H9 (cell line): Measurements from ENCODE around the gene ROBO2. TPM values are rescaled to one million over a fixed set of nuclear protein-coding genes. Genes with fewer than 3 reads are reported as not detected.

Experiments used
- DNase-seq: peaks from one replicate; pipeline ENCODE4 v3.0.0-alpha.2; 2017
- H2AFZ ChIP-seq: one replicate; pipeline ENCODE4 v1.6.1; 2013; ENCODE audit warnings: mild to moderate bottlenecking, low read length, control low read depth, moderate library complexity
- H2AK5ac ChIP-seq: 2 replicates; pipeline ENCODE4 v1.6.1; 2013; ENCODE audit warnings: low read length, control low read depth, mixed read lengths; ENCODE audit not compliant: insufficient read length
- H2BK120ac ChIP-seq: one replicate; pipeline ENCODE4 v1.6.1; 2013; ENCODE audit warnings: low read depth, mild to moderate bottlenecking, low read length, control low read depth, inconsistent platforms; ENCODE audit not compliant: poor library complexity, severe bottlenecking
- H2BK12ac ChIP-seq: 2 replicates; pipeline ENCODE4 v1.6.1; 2013; ENCODE audit warnings: low read length, control low read depth, mixed read lengths, low read depth; ENCODE audit not compliant: insufficient read length
- H2BK15ac ChIP-seq: 2 replicates; pipeline ENCODE4 v1.6.1; 2013; ENCODE audit warnings: low read depth, low read length, control low read depth
- H2BK20ac ChIP-seq: one replicate; pipeline ENCODE4 v1.6.1; 2013; ENCODE audit warnings: low read depth, mild to moderate bottlenecking, low read length, control low read depth, inconsistent platforms; ENCODE audit not compliant: poor library complexity, severe bottlenecking
- H2BK5ac ChIP-seq: 2 replicates; pipeline ENCODE4 v1.6.1; 2013; ENCODE audit warnings: low read length, control low read depth, mixed read lengths; ENCODE audit not compliant: insufficient read length
- H3K14ac ChIP-seq: 2 replicates; pipeline ENCODE4 v1.6.1; 2013; ENCODE audit warnings: low read length, control low read depth; ENCODE audit not compliant: insufficient read depth
- H3K18ac ChIP-seq: 2 replicates; pipeline ENCODE4 v1.6.1; 2013; ENCODE audit warnings: low read depth, mild to moderate bottlenecking, mixed read lengths, low read length, control low read depth; ENCODE audit not compliant: insufficient read length
- H3K23ac ChIP-seq: 2 replicates; pipeline ENCODE4 v1.6.1; 2013; ENCODE audit warnings: low read length, control low read depth, mixed read lengths, low read depth; ENCODE audit not compliant: insufficient read length
- H3K23me2 ChIP-seq: 2 replicates; pipeline ENCODE4 v1.6.1; 2013; ENCODE audit warnings: low read depth, mild to moderate bottlenecking, mixed read lengths, low read length, control low read depth; ENCODE audit not compliant: insufficient read length, poor library complexity, severe bottlenecking
- H3K27ac ChIP-seq: 2 replicates; pipeline ENCODE4 v1.5.1; 2013; ENCODE audit warnings: low read length, control low read depth, mixed read lengths, low read depth; ENCODE audit not compliant: insufficient read length
- H3K27me3 ChIP-seq: 2 replicates; pipeline ENCODE4 v1.6.1; 2013; ENCODE audit warnings: low read length, control low read depth, inconsistent platforms; ENCODE audit not compliant: insufficient read depth
- H3K4ac ChIP-seq: 2 replicates; pipeline ENCODE4 v1.6.1; 2013; ENCODE audit warnings: low read depth, mild to moderate bottlenecking, control low read depth, inconsistent platforms, low read length, moderate library complexity
- H3K4me1 ChIP-seq: 2 replicates; pipeline ENCODE4 v1.6.1; 2013; ENCODE audit warnings: low read length, control low read depth, inconsistent platforms; ENCODE audit not compliant: insufficient read depth
- H3K4me2 ChIP-seq: 2 replicates; pipeline ENCODE4 v1.6.1; 2013; ENCODE audit warnings: low read length, control low read depth, mixed read lengths; ENCODE audit not compliant: insufficient read length, insufficient read depth
- H3K56ac ChIP-seq: 2 replicates; pipeline ENCODE4 v1.6.1; 2013; ENCODE audit warnings: low read depth, mild to moderate bottlenecking, mixed read lengths, low read length, control low read depth; ENCODE audit not compliant: insufficient read length
- H3K79me1 ChIP-seq: 2 replicates; pipeline ENCODE4 v1.6.1; 2013; ENCODE audit warnings: low read depth, mild to moderate bottlenecking, moderate library complexity, low read length, control low read depth, inconsistent platforms; ENCODE audit not compliant: insufficient read depth, poor library complexity, severe bottlenecking
- H3K79me2 ChIP-seq: 2 replicates; pipeline ENCODE4 v1.6.1; 2013; ENCODE audit warnings: low read length, control low read depth, inconsistent platforms; ENCODE audit not compliant: insufficient read depth
- H3K9ac ChIP-seq: 2 replicates; pipeline ENCODE4 v1.6.1; 2013; ENCODE audit warnings: low read length, control low read depth, mixed read lengths; ENCODE audit not compliant: insufficient read length; ENCODE audit errors: extremely low read depth
- H3K9me3 ChIP-seq: one replicate; pipeline ENCODE4 v1.6.1; 2013; ENCODE audit warnings: low read depth, low read length, inconsistent platforms; ENCODE audit not compliant: control insufficient read depth
- H3T11ph ChIP-seq: one replicate; pipeline ENCODE4 v1.6.1; 2013; ENCODE audit warnings: mild to moderate bottlenecking, low read length, control low read depth, inconsistent platforms
- H4K20me1 ChIP-seq: one replicate; pipeline ENCODE4 v1.6.1; 2013; ENCODE audit not compliant: control insufficient read depth, insufficient read length, insufficient read depth
- H4K5ac ChIP-seq: 2 replicates; pipeline ENCODE4 v1.6.1; 2013; ENCODE audit warnings: low read depth, mild to moderate bottlenecking, mixed read lengths, low read length, control low read depth; ENCODE audit not compliant: insufficient read length
- H4K8ac ChIP-seq: replicated peaks from 2 replicates; pipeline ENCODE4 v1.6.1; 2013; ENCODE audit warnings: low read length, control low read depth, mixed read lengths, low read depth; ENCODE audit not compliant: insufficient read length
- H4K91ac ChIP-seq: 2 replicates; pipeline ENCODE4 v1.6.1; 2013; ENCODE audit warnings: low read depth, mild to moderate bottlenecking, moderate library complexity, mixed read lengths, low read length, control low read depth; ENCODE audit not compliant: insufficient read length
- H3K27ac Mint-ChIP-seq, 3 experiments: 2 replicates in 2 of 3; 3 replicates in 1 of 3; pipeline ENCODE4 v1.8.0; 2020 to 2021; ENCODE audit warnings: mixed read lengths in 3 of 3, mild to moderate bottlenecking in 1 of 3, moderate library complexity in 1 of 3
- H3K27me3 Mint-ChIP-seq: 2 replicates; pipeline ENCODE4 v1.8.0; 2021; ENCODE audit warnings: low read depth, mild to moderate bottlenecking, moderate library complexity, mixed read lengths
- H3K36me3 Mint-ChIP-seq, 3 experiments: 2 replicates in 2 of 3; 3 replicates in 1 of 3; pipeline ENCODE4 v1.8.0; 2020 to 2021; ENCODE audit warnings: low read depth in 3 of 3, mixed read lengths in 3 of 3; ENCODE audit not compliant: insufficient read depth in 1 of 3
- H3K4me1 Mint-ChIP-seq, 2 experiments: 2 replicates each; pipeline ENCODE4 v1.8.0; 2020; ENCODE audit warnings: mixed read lengths in 2 of 2
- H3K4me3 Mint-ChIP-seq, 2 experiments: 2 replicates in 1 of 2; 3 replicates in 1 of 2; pipeline ENCODE4 v1.8.0; 2020 to 2021; ENCODE audit warnings: mild to moderate bottlenecking in 2 of 2, mixed read lengths in 2 of 2, moderate library complexity in 1 of 2
- H3K9me3 Mint-ChIP-seq, 2 experiments: 2 replicates in 1 of 2; 3 replicates in 1 of 2; pipeline ENCODE4 v1.8.0; 2020; ENCODE audit warnings: mild to moderate bottlenecking in 2 of 2, mixed read lengths in 2 of 2, moderate library complexity in 1 of 2
- CTCF ChIP-seq: fragments of 200-600 bp; sonication (generic); conservative IDR thresholded peaks from 3 replicates; pipeline ENCODE4 v1.8.0; 2021; ENCODE audit warnings: antibody characterized with exemption, mild to moderate bottlenecking
- WGBS: extraction: QIAGEN DNeasy Blood & Tissue Kit; methylation state at CpG from one replicate; pipeline ENCODE4 v1.1.7; 2013; ENCODE audit warnings: missing lambda C conversion rate, low lambda C conversion rate, mixed read lengths; ENCODE audit not compliant: insufficient read length; ENCODE audit errors: extremely low coverage; 5-methylcytosine and 5-hydroxymethylcytosine counted together
- total RNA-seq: library from RNA; stranded (reverse); gene quantifications from 2 replicates; pipeline ENCODE4 v1.2.1, GENCODE V29; 2021

ROBO2 gene
- total RNA-seq, 1 experiment from 2014 or later: 2.3 TPM

- Mint-ChIP-seq H3K36me3 (0 out of 7 replicates have a peak, but pooled peaks cover 0 to 1% (median 0%) of the 10 kb centered on the region in 3 experiments), H3K4me1 (0 out of 4 replicates have a peak, but pooled peaks cover 0 to 4% of the 10 kb centered on the region in 2 experiments), H3K27ac (no peak overlapping the region; a peak in 1 of 7 replicates), H3K4me3 (no peak overlapping the region), H3K27me3 (no peaks in the 10 kb centered on the region), H3K9me3 (no peaks in the 10 kb centered on the region)
- Histone ChIP-seq H2BK20ac (no peak overlapping the region), H2AFZ (no peak overlapping the region), H3K9ac (no peak overlapping the region), H3K9me3 (no peaks in the 10 kb centered on the region), H4K5ac (no peak overlapping the region), H2BK12ac (no peak overlapping the region), H3K23me2 (no peaks in the 10 kb centered on the region), H3K4me1 (peaks cover 3% of the 10 kb centered on the region; the same call in 1 of the 2 replicates), H4K91ac (no peak overlapping the region), H4K20me1 (no peaks in the 10 kb centered on the region), H2BK15ac (no peak overlapping the region), H4K8ac (no peak overlapping the region), H3K27me3 (no peaks in the 10 kb centered on the region), H3K27ac (no peak overlapping the region), H3K14ac (no peak overlapping the region), H3K4me2 (no peak overlapping the region), H3K4ac (no peak overlapping the region), H2BK5ac (no peak overlapping the region), H2BK120ac (no peak overlapping the region), H3K79me2 (no peaks in the 10 kb centered on the region), H2AK5ac (no peak overlapping the region), H3K18ac (no peak overlapping the region), H3K23ac (no peak overlapping the region), H3T11ph (no peak overlapping the region), H3K79me1 (no peaks in the 10 kb centered on the region), H3K56ac (no peak overlapping the region)
- no peak for TF ChIP-seq CTCF
- DNase-seq: no peak
- WGBS: no CpG with 5 or more reads among the region's 7 CpGs
Observed at GRCh38 chr3:77459926-77460325, 420.0 kb downstream of the ROBO2 start.
